HG02970 (cell line): Measurements from ENCODE around the gene DNAJB7.
"Not testable (repeated sequence)": the region's sequence is repeated elsewhere in the genome, so short reads cannot be mapped to it uniquely, and the experiment has no call there.

Experiments used
- ATAC-seq: cut with Tn5 transposase; IDR thresholded peaks from one replicate; pipeline ENCODE4 v1.9.1; 2021; ENCODE audit warnings: mild to moderate bottlenecking, moderate library complexity, moderate number of reproducible peaks; ENCODE audit not compliant: unreplicated experiment, low FRiP score

Gene DNAJB7

GRCh38 chr22:40862013-40862412 is at the start of gene DNAJB7:
Gene DNAJB7 (minus strand): TSS chr22:40862113. CDS start chr22:40861994, 119 bp downstream.
- no peak for ATAC-seq

GRCh38 chr22:40908895-40909294 is 47.0 kb upstream of the DNAJB7 start:
- ATAC-seq = no peak

- ATAC-seq = no peak
Observed at GRCh38 chr22:40904101-40904500, 42.2 kb upstream of the DNAJB7 start.

- ATAC-seq = no peak
Observed at GRCh38 chr22:40898850-40899357, 37.0 kb upstream of the DNAJB7 start.

GRCh38 chr22:40894417-40894816 is 32.5 kb upstream of the DNAJB7 start:
- ATAC-seq = no peak

GRCh38 chr22:40890881-40891280 is 29.0 kb upstream of the DNAJB7 start:
- ATAC-seq = no peak

- no peak for ATAC-seq
Observed at GRCh38 chr22:40889116-40889515, 27.2 kb upstream of the DNAJB7 start.

- no peak for ATAC-seq
Observed at GRCh38 chr22:40878922-40879321, 17.0 kb upstream of the DNAJB7 start.

GRCh38 chr22:40877488-40877887 is 15.6 kb upstream of the DNAJB7 start:
- ATAC-seq = no peak

- ATAC-seq = no peak
Observed at GRCh38 chr22:40876907-40877306, 15.0 kb upstream of the DNAJB7 start.

- no peak for ATAC-seq
Observed at GRCh38 chr22:40875111-40875510, 13.2 kb upstream of the DNAJB7 start.

GRCh38 chr22:40874016-40874415 is 12.1 kb upstream of the DNAJB7 start:
- no peak for ATAC-seq

GRCh38 chr22:40868379-40868778 is 6.5 kb upstream of the DNAJB7 start:
- ATAC-seq = not testable (repeated sequence)

GRCh38 chr22:40867109-40867508 is 5.2 kb upstream of the DNAJB7 start:
- no peak for ATAC-seq

- no peak for ATAC-seq
Observed at GRCh38 chr22:40862537-40862936, 624 bp upstream of the DNAJB7 start.

GRCh38 chr22:40857309-40857855 is 4.5 kb downstream of the DNAJB7 start:
- ATAC-seq = no peak

GRCh38 chr22:40856513-40857308 is 5.2 kb downstream of the DNAJB7 start, which contains the start of the genes ST13 and XPNPEP3:
Gene ST13 (minus strand): TSS chr22:40856639. CDS start chr22:40856540, 99 bp downstream.
Gene XPNPEP3 (plus strand): TSS chr22:40857148. CDS start chr22:40857182, 34 bp downstream.
- peak; percentile 83 for ATAC-seq

- ATAC-seq = peak; percentile 9
Observed at GRCh38 chr22:40855979-40856512, 5.9 kb downstream of the DNAJB7 start.

- no peak for ATAC-seq
Observed at GRCh38 chr22:40855071-40855978, 6.6 kb downstream of the DNAJB7 start.

GRCh38 chr22:40853961-40854360 is 8.0 kb downstream of the DNAJB7 start:
- ATAC-seq = no peak
